SK-N-SH (cell line): Measurements from ENCODE around the gene DLG2. TPM values are rescaled to one million over a fixed set of nuclear protein-coding genes. Genes with fewer than 3 reads are reported as not detected.

ENCODE experiments used
- CTCF ChIA-PET: fragments of 300-600, 350-600 bp; formaldehyde crosslinking; extraction: SDS; loops from one replicate; lab custom pipeline; 2021; lab: Yijun Ruan, JAX
- POLR2A ChIA-PET: fragments of 350-600 bp; sonication (Branson Sonifier 250); formaldehyde crosslinking; extraction: SDS; loops from one replicate; lab custom pipeline; 2020; ENCODE audit warnings: antibody characterized with exemption, inconsistent platforms; lab: Yijun Ruan, JAX
- DNase-seq: peaks from one replicate; pipeline ENCODE4 v3.0.0; 2012
- H2AFZ ChIP-seq: fragments of 200-600 bp; sonication (generic); 2 replicates; pipeline ENCODE4 v1.8.1; 2016; ENCODE audit warnings: antibody characterized with exemption, mild to moderate bottlenecking, low read depth
- H3F3A ChIP-seq: fragments of 200-600 bp; sonication (generic); replicated peaks from 2 replicates; pipeline ENCODE3; 2016; ENCODE audit warnings: antibody characterized with exemption, mild to moderate bottlenecking; ENCODE audit not compliant: insufficient read depth
- H3K27ac ChIP-seq, 2 experiments: fragments of 200-500 bp in 1 of 2; fragments of 200-600 bp in 1 of 2; sonication (Bioruptor generic) in 1 of 2; sonication (generic), shearing (Covaris generic) in 1 of 2; 2 replicates each; pipeline versions ENCODE4 v1.5.1 to v1.6.1; 2014 to 2016; ENCODE audit warnings: low read depth in 2 of 2, inconsistent platforms in 1 of 2, low read length in 1 of 2, mild to moderate bottlenecking in 1 of 2, mixed read lengths in 1 of 2
- H3K27me3 ChIP-seq: fragments of 200-600 bp; sonication (generic), shearing (Covaris generic); 2 replicates; pipeline ENCODE4 v1.6.1; 2016; ENCODE audit warnings: mixed run types; ENCODE audit not compliant: insufficient read depth
- H3K36me3 ChIP-seq, 2 experiments: fragments of 200-500 bp in 1 of 2; fragments of 200-600 bp in 1 of 2; sonication (Bioruptor generic) in 1 of 2; sonication (generic) in 1 of 2; replicated peaks in 1 of 2; 2 replicates each; pipeline versions ENCODE3 to v1.5.1; 2014 to 2016; ENCODE audit warnings: low read length in 1 of 2, mild to moderate bottlenecking in 1 of 2; ENCODE audit not compliant: insufficient read depth in 2 of 2, control insufficient read depth in 1 of 2
- H3K4me1 ChIP-seq, 2 experiments: fragments of 200-500 bp in 1 of 2; fragments of 200-600 bp in 1 of 2; sonication (Bioruptor generic) in 1 of 2; sonication (generic), shearing (Covaris generic) in 1 of 2; 2 replicates each; pipeline versions ENCODE4 v1.5.1 to v1.6.1; 2014 to 2016; ENCODE audit warnings: low read depth in 1 of 2, low read length in 1 of 2, mixed run types in 1 of 2; ENCODE audit not compliant: insufficient read depth in 2 of 2, control insufficient read depth in 1 of 2
- H3K4me2 ChIP-seq: fragments of 200-600 bp; sonication (generic), shearing (Covaris generic); 2 replicates; pipeline ENCODE4 v1.6.1; 2017; ENCODE audit warnings: mixed run types
- H3K4me3 ChIP-seq, 2 experiments: fragments of 200-500 bp in 1 of 2; fragments of 200-600 bp in 1 of 2; sonication (Bioruptor generic) in 1 of 2; sonication (generic), shearing (Covaris generic) in 1 of 2; 2 replicates each; pipeline versions ENCODE4 v1.5.1 to v1.8.1; 2014 to 2016; ENCODE audit warnings: low read depth in 2 of 2, inconsistent platforms in 1 of 2, low read length in 1 of 2, mild to moderate bottlenecking in 1 of 2, mixed read lengths in 1 of 2, moderate library complexity in 1 of 2
- H3K79me2 ChIP-seq: fragments of 200-600 bp; sonication (generic); 2 replicates; pipeline ENCODE4 v1.8.1; 2017; ENCODE audit warnings: mild to moderate bottlenecking; ENCODE audit not compliant: insufficient read depth
- H3K9ac ChIP-seq: fragments of 200-600 bp; sonication (generic); 2 replicates; pipeline ENCODE4 v1.6.1; 2017; ENCODE audit warnings: mixed run types
- H3K9me2 ChIP-seq: fragments of 200-600 bp; sonication (generic); 2 replicates; pipeline ENCODE4 v1.6.1; 2017; ENCODE audit warnings: mixed run types
- H3K9me3 ChIP-seq: fragments of 200-600 bp; sonication (generic); 2 replicates; pipeline ENCODE4 v1.6.1; 2017; ENCODE audit warnings: mixed run types, mild to moderate bottlenecking, moderate library complexity
- H4K20me1 ChIP-seq: fragments of 200-600 bp; sonication (generic); 2 replicates; pipeline ENCODE4 v1.6.1; 2017; ENCODE audit warnings: mild to moderate bottlenecking, mixed run types; ENCODE audit not compliant: insufficient read depth
- CHD2 ChIP-seq: fragments of 150-350 bp; IDR thresholded peaks from 2 replicates; pipeline ENCODE4 v1.6.1; 2018; ENCODE audit warnings: low read length; ENCODE audit not compliant: partially characterized antibody
- ELF1 ChIP-seq: IDR thresholded peaks from 2 replicates; pipeline ENCODE4 v1.4.0; 2012
- JUND ChIP-seq: IDR thresholded peaks from 2 replicates; pipeline ENCODE4 v1.4.0; 2012
- PBX3 ChIP-seq: IDR thresholded peaks from 2 replicates; pipeline ENCODE4; 2012
- RCOR1 ChIP-seq: fragments of 150-350 bp; IDR thresholded peaks from 2 replicates; pipeline ENCODE4 v1.6.1; 2017; ENCODE audit warnings: antibody characterized with exemption, low read length
- TEAD4 ChIP-seq: IDR thresholded peaks from 2 replicates; pipeline ENCODE4 v1.4.0; 2012; ENCODE audit warnings: mild to moderate bottlenecking, borderline replicate concordance; ENCODE audit not compliant: insufficient read depth
- USF1 ChIP-seq: IDR thresholded peaks from 2 replicates; pipeline ENCODE4 v1.4.0; 2012; ENCODE audit warnings: low read depth, borderline replicate concordance
- USF2 ChIP-seq: fragments of 150-350 bp; IDR thresholded peaks from 2 replicates; pipeline ENCODE4 v1.6.1; 2017; ENCODE audit warnings: antibody characterized with exemption, low read length, low read depth, borderline replicate concordance
- YY1 ChIP-seq: IDR thresholded peaks from 2 replicates; pipeline ENCODE4 v1.4.0; 2012; ENCODE audit warnings: low read depth, mild to moderate bottlenecking
- WGBS: methylation state at CpG from one replicate; pipeline ENCODE4 v1.1.6; 2017; ENCODE audit warnings: low lambda C conversion rate; 5-methylcytosine and 5-hydroxymethylcytosine counted together
- polyA plus RNA-seq, 3 experiments: library from polyadenylated mRNA; depleted of rRNA; stranded (reverse); fragments of >200 nt; gene quantifications; 2 replicates each; pipeline ENCODE4 v1.2.3, GENCODE V29; 2012

DLG2 gene
- polyA plus RNA-seq, 1 of the 3 experiments (the other 2 are of a cell fraction) = 0.21 TPM

GRCh38 chr11:84218318-84218717 lies 1408.8 kb downstream of the DLG2 start:
- H3K27me3 ChIP-seq = no peaks in the 10 kb centered on the region
- CTCF ChIA-PET = no interaction called here
- H3K79me2 ChIP-seq = no peaks in the 10 kb centered on the region
- H3K36me3 ChIP-seq = no peaks in the 10 kb centered on the region
- no peak overlapping the region for H3K4me3 ChIP-seq
- no peaks in the 10 kb centered on the region; a peak in 1 of 4 replicates for H3K4me1 ChIP-seq
- no peaks in the 10 kb centered on the region for H4K20me1 ChIP-seq
- no peak overlapping the region for H3K27ac ChIP-seq
- no peaks in the 10 kb centered on the region for H3F3A ChIP-seq
- POLR2A ChIA-PET = no interaction called here
- TF ChIP-seq USF1 (no peak), ELF1 (no peak)
- H3K9me2 ChIP-seq = no peaks in the 10 kb centered on the region; the same call in 1 of the 2 replicates
- 49% methylated on average over 4 of the region's 4 CpGs for WGBS
- H2AFZ ChIP-seq = no peak overlapping the region
- no peaks in the 10 kb centered on the region for H3K9me3 ChIP-seq
- no peak overlapping the region for H3K4me2 ChIP-seq
- H3K9ac ChIP-seq = no peak overlapping the region
- no peak for DNase-seq

- no peak for DNase-seq
- ChIA-PET POLR2A (no interaction called here), CTCF (no interaction called here)
- Histone ChIP-seq H4K20me1 (no peaks in the 10 kb centered on the region), H3K9ac (no peak overlapping the region), H3K9me3 (no peaks in the 10 kb centered on the region), H3K4me3 (no peak overlapping the region), H3K4me2 (no peak overlapping the region), H3F3A (no peaks in the 10 kb centered on the region), H3K4me1 (no peaks in the 10 kb centered on the region; a peak in 1 of 4 replicates), H2AFZ (no peak overlapping the region), H3K9me2 (no peaks in the 10 kb centered on the region; the same call in 1 of the 2 replicates), H3K27me3 (no peaks in the 10 kb centered on the region), H3K27ac (no peak overlapping the region; a peak in 1 of 4 replicates), H3K36me3 (no peaks in the 10 kb centered on the region), H3K79me2 (no peaks in the 10 kb centered on the region)
- 26% methylated on average over 1 of the region's 1 CpG for WGBS
- TF ChIP-seq YY1 (no peak), RCOR1 (no peak), CHD2 (no peak), PBX3 (no peak), TEAD4 (no peak)
Observed at GRCh38 chr11:84215672-84216071, 1411.5 kb downstream of the DLG2 start.

- POLR2A ChIA-PET = no interaction called here
- Histone ChIP-seq H3K36me3 (no peaks in the 10 kb centered on the region), H3K9me3 (no peaks in the 10 kb centered on the region), H3K4me3 (no peak overlapping the region), H3F3A (no peaks in the 10 kb centered on the region), H3K27me3 (no peaks in the 10 kb centered on the region)
- TF ChIP-seq USF2 (no peak), JUND (no peak)
- TF ChIP-seq, all 33 proteins: peak for 0
- Histone ChIP-seq H2AFZ (no peak overlapping the region), H3K27ac (no peak overlapping the region), H3K4me1 (no peaks in the 10 kb centered on the region; a peak in 1 of 4 replicates), H3K9me2 (no peaks in the 10 kb centered on the region; the same call in 1 of the 2 replicates), H3K79me2 (no peaks in the 10 kb centered on the region), H4K20me1 (no peaks in the 10 kb centered on the region), H3K4me2 (no peak overlapping the region), H3K9ac (no peak overlapping the region)
- DNase-seq = no peak
- WGBS = 77% methylated on average over 1 of the region's 1 CpG
- CTCF ChIA-PET = interaction anchor here (0.9 kb wide), 1 partner anchor 9 kb away, joined by 3 read pairs; no protein-coding TSS in a partner anchor
Observed at GRCh38 chr11:84214557-84214956, 1412.6 kb downstream of the DLG2 start.
